Neural progenitor cell (in vitro differentiated cells): ENCODE results near the gene CFAP221. TPM values are rescaled to one million over a fixed set of nuclear protein-coding genes. Genes with fewer than 3 reads are reported as not detected.

Source experiments
- DNase-seq: peaks from one replicate; pipeline ENCODE4 v3.0.0-alpha.2; 2016; ENCODE audit warnings: low spot score
- H2AFZ ChIP-seq: fragments of 200-600 bp; sonication (generic); replicated peaks from 2 replicates; pipeline ENCODE4 v1.6.1; 2016; ENCODE audit warnings: antibody characterized with exemption
- H3F3A ChIP-seq: fragments of 200-600 bp; sonication (generic); 2 replicates; pipeline ENCODE4 v1.6.1; 2016; ENCODE audit warnings: antibody characterized with exemption, low read depth
- H3K27ac ChIP-seq: fragments of 200-600 bp; sonication (generic); 2 replicates; pipeline ENCODE4 v1.5.1; 2016; ENCODE audit warnings: mild to moderate bottlenecking
- H3K27me3 ChIP-seq: fragments of 200-600 bp; sonication (generic); 2 replicates; pipeline ENCODE4 v1.6.1; 2016; ENCODE audit warnings: mild to moderate bottlenecking, moderate library complexity
- H3K36me3 ChIP-seq: fragments of 200-600 bp; sonication (generic); 2 replicates; pipeline ENCODE4 v1.5.1; 2016
- H3K4me1 ChIP-seq: fragments of 200-600 bp; sonication (generic); 2 replicates; pipeline ENCODE4 v1.6.1; 2016; ENCODE audit warnings: mixed run types
- H3K4me2 ChIP-seq: fragments of 200-600 bp; sonication (generic); 2 replicates; pipeline ENCODE4 v1.6.1; 2016
- H3K4me3 ChIP-seq: fragments of 200-600 bp; sonication (generic); 2 replicates; pipeline ENCODE4 v1.5.1; 2016
- H3K79me2 ChIP-seq: fragments of 200-600 bp; sonication (generic); 2 replicates; pipeline ENCODE4 v1.6.1; 2016; ENCODE audit warnings: low read depth
- H3K9ac ChIP-seq: fragments of 200-600 bp; sonication (generic); 2 replicates; pipeline ENCODE4 v1.6.1; 2016
- H3K9me3 ChIP-seq: fragments of 200-600 bp; sonication (generic); 2 replicates; pipeline ENCODE4 v1.5.1; 2016; ENCODE audit warnings: low read depth
- H4K20me1 ChIP-seq: fragments of 200-600 bp; sonication (generic); 2 replicates; pipeline ENCODE4 v1.6.1; 2016; ENCODE audit warnings: low read depth
- H3K27ac Mint-ChIP-seq: 3 replicates; pipeline ENCODE4 v1.8.0; 2021; ENCODE audit warnings: mixed read lengths
- H3K27me3 Mint-ChIP-seq: 2 replicates; pipeline ENCODE4 v1.8.0; 2022; ENCODE audit warnings: low read depth, mild to moderate bottlenecking, inconsistent platforms, moderate library complexity, mixed read lengths; ENCODE audit not compliant: insufficient read depth
- H3K36me3 Mint-ChIP-seq: 3 replicates; pipeline ENCODE4 v1.8.0; 2021; ENCODE audit warnings: mixed read lengths
- H3K4me1 Mint-ChIP-seq: 3 replicates; pipeline ENCODE4 v1.8.0; 2021; ENCODE audit warnings: mixed read lengths
- H3K4me3 Mint-ChIP-seq: 3 replicates; pipeline ENCODE4 v1.8.0; 2021; ENCODE audit warnings: mild to moderate bottlenecking, moderate library complexity, mixed read lengths
- H3K9me3 Mint-ChIP-seq: 3 replicates; pipeline ENCODE4 v1.8.0; 2020; ENCODE audit warnings: mixed read lengths
- CTCF ChIP-seq: fragments of 200-600 bp; sonication (generic); IDR thresholded peaks from 2 replicates; pipeline ENCODE4 v1.5.1; 2017; ENCODE audit warnings: antibody characterized with exemption, mild to moderate bottlenecking
- EZH2 ChIP-seq: fragments of 200-600 bp; sonication (generic); IDR thresholded peaks from 2 replicates; pipeline ENCODE4 v1.6.1; 2017; ENCODE audit warnings: antibody characterized with exemption, mild to moderate bottlenecking, moderate library complexity
- EZH2phosphoT487 ChIP-seq: fragments of 200-600 bp; sonication (generic); IDR thresholded peaks from 2 replicates; pipeline ENCODE4 v1.6.1; 2017; ENCODE audit warnings: antibody characterized with exemption
- total RNA-seq: library from RNA; depleted of rRNA; stranded (reverse); fragments of >200 nt; gene quantifications from 2 replicates; pipeline ENCODE4 v1.2.3, GENCODE V29; 2015; ENCODE audit warnings: low replicate concordance

CFAP221 gene
- total RNA-seq, 1 donor from 2014 or later: 1.5 TPM

- Histone ChIP-seq H3K27ac (no peak overlapping the region), H3K9me3 (no peaks in the 10 kb centered on the region), H3K36me3 (no peaks in the 10 kb centered on the region), H4K20me1 (no peaks in the 10 kb centered on the region), H3K9ac (no peak overlapping the region), H3K27me3 (no peaks in the 10 kb centered on the region), H3K79me2 (no peaks in the 10 kb centered on the region), H3K4me3 (no peak overlapping the region), H3F3A (no peaks in the 10 kb centered on the region), H3K4me2 (no peak overlapping the region), H2AFZ (no peak overlapping the region), H3K4me1 (no peaks in the 10 kb centered on the region)
- H3K4me1 Mint-ChIP-seq: no peaks in the 10 kb centered on the region
- peaks cover 4% of the 10 kb centered on the region for H3K36me3 Mint-ChIP-seq
- no peak for DNase-seq
- TF ChIP-seq EZH2: no peak
- no peak for TF ChIP-seq EZH2phosphoT487
- no peak for TF ChIP-seq CTCF
- H3K4me3 Mint-ChIP-seq: no peak overlapping the region
- H3K9me3 Mint-ChIP-seq: no peaks in the 10 kb centered on the region
- no peak overlapping the region for H3K27ac Mint-ChIP-seq
- H3K27me3 Mint-ChIP-seq: no peaks in the 10 kb centered on the region
These were observed 35.4 kb downstream of the CFAP221 start for GRCh38 chr2:119579424-119580295.

GRCh38 chr2:119580550-119581072 is 36.4 kb downstream of the CFAP221 start:
- Mint-ChIP-seq H3K4me3 (no peak overlapping the region), H3K4me1 (no peaks in the 10 kb centered on the region), H3K27ac (no peak overlapping the region), H3K36me3 (peaks cover 4% of the 10 kb centered on the region), H3K27me3 (no peaks in the 10 kb centered on the region), H3K9me3 (peaks cover 2% of the 10 kb centered on the region)
- no peak for DNase-seq
- Histone ChIP-seq H3K36me3 (no peaks in the 10 kb centered on the region), H3K4me3 (no peak overlapping the region), H3K9ac (no peak overlapping the region), H3K27ac (no peak overlapping the region), H3K4me1 (no peaks in the 10 kb centered on the region), H4K20me1 (no peaks in the 10 kb centered on the region), H3K9me3 (no peaks in the 10 kb centered on the region), H3K27me3 (no peaks in the 10 kb centered on the region), H3K4me2 (no peak overlapping the region), H3F3A (no peaks in the 10 kb centered on the region), H2AFZ (no peak overlapping the region), H3K79me2 (no peaks in the 10 kb centered on the region)
- TF ChIP-seq CTCF (no peak), EZH2phosphoT487 (no peak), EZH2 (no peak)

GRCh38 chr2:119583291-119583690 is 39.0 kb downstream of the CFAP221 start:
- no peak overlapping the region for H3K27ac Mint-ChIP-seq
- Histone ChIP-seq H3K4me2 (no peak overlapping the region), H3K9ac (no peak overlapping the region), H2AFZ (no peak overlapping the region), H3K36me3 (no peaks in the 10 kb centered on the region), H4K20me1 (no peaks in the 10 kb centered on the region), H3F3A (no peaks in the 10 kb centered on the region), H3K4me1 (no peaks in the 10 kb centered on the region), H3K79me2 (no peaks in the 10 kb centered on the region), H3K9me3 (no peaks in the 10 kb centered on the region), H3K27ac (no peak overlapping the region), H3K4me3 (no peak overlapping the region), H3K27me3 (no peaks in the 10 kb centered on the region)
- H3K9me3 Mint-ChIP-seq: peaks cover 2% of the 10 kb centered on the region
- H3K36me3 Mint-ChIP-seq: no peaks in the 10 kb centered on the region
- H3K4me1 Mint-ChIP-seq: peaks cover 3% of the 10 kb centered on the region
- TF ChIP-seq EZH2 (no peak), EZH2phosphoT487 (no peak), CTCF (no peak)
- no peaks in the 10 kb centered on the region for H3K27me3 Mint-ChIP-seq
- H3K4me3 Mint-ChIP-seq: no peak overlapping the region
- no peak for DNase-seq
